ENCODE measurements around the gene FTCD.

FTCD gene

DNA sequence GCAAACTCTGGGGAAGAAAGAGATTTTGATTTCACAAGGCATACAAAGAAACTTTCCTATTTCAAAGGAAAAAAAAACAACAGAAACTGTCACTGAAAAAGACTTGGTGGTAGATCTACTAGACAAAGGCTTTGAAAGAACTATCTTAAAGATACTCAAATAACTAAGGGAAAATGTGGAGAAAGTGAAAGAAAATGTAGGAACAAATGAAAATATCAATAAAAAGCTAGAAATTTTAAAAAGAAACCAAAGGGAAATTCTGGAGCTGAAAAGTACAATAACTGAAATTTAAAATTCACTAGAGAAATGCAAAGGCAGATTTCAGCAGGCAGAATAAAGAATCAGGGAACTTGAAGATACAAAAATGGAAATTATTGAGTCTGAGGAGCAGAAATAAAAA lies 51.3 kb downstream of the FTCD start:
- DNase-seq = no peak

GRCh38 chr21:46100906-46101305 lies 54.5 kb downstream of the FTCD start:
- DNase-seq = no peak

- DNase-seq = peak; percentile 2
Observed at GRCh38 chr21:46100426-46100825, 55.0 kb downstream of the FTCD start.

- DNase-seq = no peak
Observed at GRCh38 chr21:46100020-46100419, 55.4 kb downstream of the FTCD start.

- no peak for DNase-seq
Observed at GRCh38 chr21:46099476-46099875, 55.9 kb downstream of the FTCD start.

DNA sequence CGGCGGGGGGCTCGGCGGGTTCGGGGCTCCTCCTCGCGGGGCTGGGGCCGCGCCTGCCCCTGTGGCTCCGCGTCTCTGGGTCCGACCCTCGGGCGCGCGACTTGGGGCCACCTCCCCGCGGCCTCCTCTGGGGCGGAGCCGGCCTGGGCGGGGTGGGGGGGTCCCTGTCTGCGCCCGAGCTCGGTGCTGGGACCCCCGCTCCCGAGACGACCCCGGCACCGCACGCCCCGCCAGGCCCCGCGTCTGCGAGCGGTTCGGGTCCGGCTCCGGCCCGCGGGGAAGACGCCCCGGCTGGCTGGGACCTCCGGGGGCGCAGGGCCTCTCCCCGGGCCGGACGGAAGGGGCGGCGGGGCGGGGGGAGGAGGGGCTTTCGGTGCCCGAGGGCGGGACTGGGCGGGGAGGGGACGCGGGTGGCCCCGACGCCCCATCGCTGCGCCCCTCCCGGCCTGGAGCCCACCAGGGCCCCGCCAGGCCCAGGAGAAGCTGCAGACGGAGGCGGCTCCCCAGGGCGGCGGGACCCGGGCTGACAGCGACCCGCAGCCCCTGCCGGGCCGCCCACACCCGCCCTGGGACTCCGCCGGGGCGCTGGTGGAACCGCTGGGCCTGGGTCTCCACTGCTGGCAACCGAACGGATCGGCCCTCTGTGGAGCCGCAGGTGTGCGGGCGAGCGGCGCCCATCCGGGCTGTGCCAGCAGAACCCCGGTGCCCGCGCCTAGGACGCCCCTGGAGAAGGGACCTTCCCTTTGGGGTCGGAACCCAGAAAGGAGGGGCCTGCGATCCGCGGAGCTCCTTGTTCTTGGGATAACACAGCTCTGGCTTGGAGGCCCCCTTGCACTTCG lies 56.9 kb downstream of the FTCD start:
- DNase-seq = peak; percentile 45

- DNase-seq = peak; percentile 69
Observed at GRCh38 chr21:46097336-46098293, 57.8 kb downstream of the FTCD start, which contains the start of gene COL6A2. TSS of gene COL6A2 (plus strand) at chr21:46098112.

DNA sequence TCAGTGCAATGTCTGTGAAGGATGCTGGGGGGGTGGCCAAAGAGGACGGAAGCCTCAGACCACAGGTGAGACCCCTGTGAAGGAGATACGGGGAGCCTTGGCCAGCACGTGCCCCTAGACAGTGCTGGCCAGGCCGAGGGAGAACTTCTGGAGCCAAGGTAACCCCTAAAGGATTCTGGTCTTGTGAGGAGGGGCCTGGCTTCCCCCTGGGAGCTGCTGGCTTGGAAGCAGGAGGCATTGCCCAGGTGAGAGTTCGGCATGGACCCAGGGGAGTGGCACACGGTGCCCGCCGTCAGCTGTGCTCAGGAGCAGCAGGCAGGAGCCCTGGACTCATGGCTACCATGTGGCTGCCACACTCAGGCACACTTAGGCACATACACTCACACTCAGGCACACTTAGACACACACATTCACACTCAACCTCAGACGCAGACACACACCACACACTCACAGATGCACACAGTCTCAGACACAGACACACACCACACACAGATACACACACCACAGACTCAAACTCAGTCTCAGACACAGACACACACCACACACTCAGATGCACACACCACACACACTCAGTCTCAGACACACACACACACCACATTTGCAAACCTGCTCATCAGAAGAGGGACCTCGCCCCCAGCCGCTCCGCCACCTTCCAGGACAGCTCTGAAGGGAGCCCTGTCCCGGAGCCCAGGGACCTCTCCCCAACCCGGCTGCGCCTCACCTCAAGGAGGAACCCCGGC lies 58.6 kb downstream of the FTCD start:
- DNase-seq = peak; percentile 16

GRCh38 chr21:46095814-46096595 lies 59.4 kb downstream of the FTCD start:
- no peak for DNase-seq

- DNase-seq = no peak
Observed at GRCh38 chr21:46095083-46095719, 60.2 kb downstream of the FTCD start.

DNA sequence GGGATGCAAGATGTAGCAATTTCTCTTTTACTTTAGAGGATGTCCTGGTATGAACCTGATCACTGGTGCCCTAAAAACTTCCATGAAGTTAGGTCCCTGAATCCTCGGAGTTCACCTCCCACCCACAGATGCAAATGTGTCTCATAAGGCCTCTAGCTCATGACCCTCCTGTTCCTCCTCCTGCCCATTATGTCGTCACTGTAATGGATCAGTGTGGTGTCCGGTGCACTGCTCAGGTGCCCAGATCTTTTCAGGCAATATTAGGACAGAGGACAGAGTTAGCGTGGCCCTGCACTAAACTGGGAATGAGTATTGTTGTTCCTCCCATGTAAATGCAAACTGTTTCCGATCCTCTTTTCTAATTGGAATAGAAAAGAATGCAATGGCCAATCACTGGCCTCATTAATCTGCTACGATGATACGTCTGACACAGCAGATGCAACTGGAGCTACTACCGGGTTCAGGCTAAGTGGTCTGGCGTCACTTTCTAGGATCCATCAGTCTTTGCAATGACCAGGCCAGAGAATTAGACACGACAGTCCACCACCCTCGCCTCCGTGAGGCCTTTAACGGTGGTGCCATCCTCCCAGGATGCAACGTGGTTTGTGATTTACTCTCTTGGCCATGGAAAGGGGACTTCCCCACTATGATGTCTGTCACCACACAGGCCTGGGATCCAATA lies 60.8 kb downstream of the FTCD start:
- no peak for DNase-seq

- no peak for DNase-seq
Observed at GRCh38 chr21:46093668-46094400, 61.5 kb downstream of the FTCD start.

DNA sequence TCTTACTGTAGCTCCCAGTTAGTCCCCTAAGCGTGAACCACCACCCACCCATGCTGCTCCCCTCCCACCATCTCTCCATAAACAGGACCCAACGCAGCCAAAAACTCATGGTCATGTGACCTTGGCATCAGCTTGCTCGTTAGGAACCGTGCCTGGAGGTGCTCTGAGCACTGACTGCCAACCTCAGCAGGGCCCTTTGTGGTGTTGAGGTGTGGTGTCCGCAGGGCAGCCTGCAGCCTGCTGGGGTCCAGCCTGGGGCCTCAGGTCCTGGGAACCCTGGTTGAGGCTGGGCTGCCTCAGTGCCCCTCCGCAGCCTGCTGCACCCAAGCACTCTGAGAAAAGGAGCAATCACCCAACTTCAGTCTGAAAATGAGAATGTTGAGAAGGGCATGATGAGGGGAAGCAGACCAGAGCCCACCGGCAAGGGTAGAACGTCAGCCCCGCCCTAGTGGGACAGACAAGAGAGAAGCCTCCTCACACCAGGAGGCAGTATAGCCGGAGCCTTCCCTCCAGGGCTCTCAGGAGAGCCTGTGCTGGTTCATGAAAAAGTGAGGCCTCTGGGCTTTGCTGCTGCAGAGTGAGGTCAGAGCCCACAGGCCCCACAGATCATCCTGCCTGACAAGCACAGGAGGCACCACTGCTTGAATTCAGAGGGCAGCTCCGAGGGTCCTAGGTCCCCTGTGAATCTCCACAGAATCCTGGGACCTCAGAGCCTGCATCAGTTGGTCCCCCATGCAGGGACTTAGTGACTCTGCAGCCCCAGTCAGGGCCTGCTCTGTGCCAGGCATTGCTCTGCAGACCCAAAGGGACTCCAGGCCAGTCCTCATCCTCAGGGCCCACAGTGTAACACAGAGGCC lies 62.3 kb downstream of the FTCD start:
- no peak for DNase-seq

DNA sequence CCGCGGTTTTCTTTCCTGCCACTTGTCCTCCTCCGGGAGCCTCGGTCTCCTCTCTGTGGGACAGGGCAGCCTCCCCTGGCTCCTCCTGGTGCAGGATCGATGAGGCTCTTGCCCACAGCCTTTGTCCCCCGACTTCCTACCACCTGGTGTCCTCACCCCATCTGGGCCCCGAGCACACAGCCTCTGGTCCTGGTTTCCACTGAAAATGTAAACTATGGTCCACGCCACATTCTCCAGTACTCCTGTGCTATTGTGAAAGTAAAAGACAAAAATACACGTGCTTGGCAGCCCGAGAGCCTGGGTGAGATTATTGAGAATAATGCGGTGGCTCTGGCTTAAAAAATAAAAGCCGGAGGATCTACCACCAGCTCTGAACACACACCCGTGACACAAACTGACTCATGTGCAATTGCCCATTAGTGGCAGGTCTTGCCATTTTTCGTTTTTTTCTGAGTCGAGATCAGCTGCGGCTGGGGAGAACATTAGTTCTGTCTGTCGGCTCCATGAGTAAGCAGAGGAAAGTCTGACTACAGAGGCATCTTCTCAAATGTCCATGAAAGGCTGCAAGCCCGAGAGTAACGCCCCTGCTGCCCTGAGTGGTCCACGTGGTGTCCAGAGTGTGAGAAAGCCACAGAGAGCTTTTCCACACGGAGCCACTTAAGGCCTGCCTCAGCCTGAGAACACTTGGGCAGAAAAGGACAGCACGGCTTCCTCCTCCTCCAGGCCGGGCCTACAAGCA lies 63.2 kb downstream of the FTCD start:
- DNase-seq = no peak

- DNase-seq = no peak
Observed at GRCh38 chr21:46091631-46092025, 63.8 kb downstream of the FTCD start.

- DNase-seq = no peak
Observed at GRCh38 chr21:46091118-46091517, 64.3 kb downstream of the FTCD start.

DNA sequence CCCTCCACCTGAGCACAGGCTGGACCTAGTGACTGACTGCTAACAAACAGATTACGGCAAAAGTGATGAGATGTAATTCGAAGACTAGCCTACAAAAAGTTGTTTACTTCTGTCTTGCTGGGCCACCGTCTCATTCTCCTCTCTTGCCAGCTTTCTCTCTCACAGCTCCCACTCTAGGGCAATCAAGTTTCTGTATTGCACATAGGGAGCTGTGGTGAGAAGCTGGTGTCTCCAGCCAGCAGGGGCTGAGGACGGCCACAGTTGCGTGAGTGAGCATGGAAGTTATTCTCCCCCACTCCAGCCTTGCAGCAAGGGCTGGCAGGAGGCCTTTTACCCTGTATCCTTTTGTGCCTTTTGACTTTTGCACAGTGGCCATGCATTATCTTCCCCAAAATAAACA lies 66.1 kb downstream of the FTCD start:
- no peak for DNase-seq

- no peak for DNase-seq
Observed at GRCh38 chr21:46088189-46088588, 67.2 kb downstream of the FTCD start.

DNA sequence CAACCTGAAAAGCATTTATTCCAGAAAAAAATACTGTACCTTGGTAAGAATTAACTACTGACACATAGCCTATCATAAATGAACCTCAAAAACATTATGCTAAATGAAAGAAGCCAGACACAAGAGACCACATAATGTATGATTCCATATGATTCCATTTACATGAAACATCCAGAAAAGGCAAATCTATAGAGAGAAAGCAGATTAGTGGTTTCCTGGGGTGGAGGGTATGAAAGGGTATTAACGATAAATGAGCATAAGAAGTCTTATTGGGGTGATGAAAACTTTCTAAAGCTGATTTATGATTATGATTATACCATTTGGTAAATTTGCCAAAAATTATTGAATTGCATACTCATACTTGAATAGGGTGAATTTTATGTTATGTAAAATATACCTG lies 67.7 kb downstream of the FTCD start:
- no peak for DNase-seq
